Large intestine (tissue), 3 donors: ENCODE results near the gene TLCD5. TPM values are rescaled to one million over a fixed set of nuclear protein-coding genes. Genes with fewer than 3 reads are reported as not detected.

ENCODE experiments used
- DNase-seq, 2 donors: peaks; one replicate each; pipeline versions ENCODE4 v3.0.0 to v3.0.0-alpha.2; 2013
- H3K27ac ChIP-seq: one replicate; pipeline ENCODE4 v1.5.1; 2013; ENCODE audit warnings: low read length
- H3K27me3 ChIP-seq: 2 replicates; pipeline ENCODE4 v1.6.1; 2013; ENCODE audit warnings: low read length; ENCODE audit not compliant: control insufficient read depth, insufficient read depth
- H3K36me3 ChIP-seq: 2 replicates; pipeline ENCODE4 v1.6.1; 2013; ENCODE audit warnings: low read length; ENCODE audit not compliant: control insufficient read depth, insufficient read depth
- H3K4me1 ChIP-seq: one replicate; pipeline ENCODE4 v1.6.1; 2013; ENCODE audit warnings: low read length; ENCODE audit not compliant: control insufficient read depth, insufficient read depth
- H3K4me3 ChIP-seq: one replicate; pipeline ENCODE4 v1.5.1; 2013; ENCODE audit warnings: low read length
- H3K9me3 ChIP-seq: one replicate; pipeline ENCODE4 v1.6.1; 2013; ENCODE audit warnings: mild to moderate bottlenecking, low read depth, low read length, moderate library complexity; ENCODE audit not compliant: control insufficient read depth
- WGBS: methylation state at CpG from one replicate; pipeline ENCODE4 v1.1.5; 2013; ENCODE audit warnings: low lambda C conversion rate; ENCODE audit not compliant: insufficient coverage; 5-methylcytosine and 5-hydroxymethylcytosine counted together
- polyA plus RNA-seq: library from polyadenylated mRNA; unstranded; fragments of 120-200 nt; gene quantifications from one replicate; pipeline ENCODE4 v1.2.1, GENCODE V29; 2013

TLCD5 gene
- polyA plus RNA-seq, 1 donor, result 5.4 TPM

DNA sequence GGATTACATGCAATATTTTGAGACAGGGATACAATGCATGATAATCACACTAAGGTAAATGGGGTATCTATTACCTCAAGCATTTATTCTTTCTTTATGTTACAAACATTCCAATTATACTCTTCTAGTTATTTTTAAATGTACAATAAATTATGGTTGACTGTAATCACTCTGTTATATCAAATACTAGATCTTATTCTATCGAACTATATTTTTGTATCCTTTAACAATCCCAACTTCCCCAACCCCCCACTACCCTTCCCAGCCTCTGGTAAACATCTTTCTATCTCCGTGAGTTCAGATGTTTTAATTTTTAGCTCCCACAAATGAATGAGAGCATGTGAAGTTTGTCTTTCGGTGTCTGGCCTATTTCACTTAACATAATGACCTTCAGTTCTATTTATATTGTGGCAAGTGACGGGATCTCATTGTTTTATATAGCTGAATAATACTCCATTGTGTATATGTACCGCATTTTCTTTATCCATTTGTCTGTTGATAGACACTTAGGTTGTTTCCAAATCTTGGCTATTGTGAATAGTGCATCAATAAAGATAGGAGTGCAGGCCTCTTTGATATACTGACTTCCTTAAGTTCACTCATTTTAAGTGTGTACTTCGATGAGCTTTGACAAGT, 51.6 kb downstream of the TLCD5 start:
- no peaks in the 10 kb centered on the region for H3K27me3 ChIP-seq

DNA sequence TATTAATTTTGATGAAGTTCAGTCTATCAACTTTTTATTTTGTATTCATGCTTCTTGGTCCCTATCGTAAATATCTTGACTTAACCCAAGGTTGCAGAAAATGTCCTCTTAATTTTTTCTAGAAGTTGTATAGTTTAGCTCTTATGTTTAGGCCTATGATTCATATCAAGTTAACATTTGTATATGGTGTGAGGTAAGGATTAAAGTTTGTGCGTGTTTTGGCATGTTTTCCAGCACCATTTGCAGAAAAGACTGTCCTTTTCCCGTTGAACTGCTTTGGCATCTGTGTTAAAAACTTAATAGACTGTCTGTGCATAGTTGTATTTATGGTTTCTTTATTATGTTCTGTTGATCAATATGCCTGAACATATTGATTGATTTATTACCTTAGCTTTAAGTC, 53.4 kb downstream of the TLCD5 start:
- no peaks in the 10 kb centered on the region for H3K27me3 ChIP-seq
- H3K4me1 ChIP-seq, result peaks cover 4% of the 10 kb centered on the region
- H3K36me3 ChIP-seq, result no peaks in the 10 kb centered on the region
- peaks cover 5% of the 10 kb centered on the region for H3K9me3 ChIP-seq
- H3K27ac ChIP-seq, result no peak overlapping the region
- 100% methylated on average over 1 of the region's 3 CpGs for WGBS
- DNase-seq, result no peak
- H3K4me3 ChIP-seq, result no peak overlapping the region

More for the DNA sequence above, 51.6 kb downstream of the TLCD5 start:
- H3K4me3 ChIP-seq, result no peak overlapping the region
- no peak for DNase-seq
- WGBS, result 50% methylated on average over 1 of the region's 6 CpGs
- H3K9me3 ChIP-seq, result no peaks in the 10 kb centered on the region
- H3K27ac ChIP-seq, result no peak overlapping the region
- H3K4me1 ChIP-seq, result peaks cover 11% of the 10 kb centered on the region
- H3K36me3 ChIP-seq, result no peaks in the 10 kb centered on the region

DNA sequence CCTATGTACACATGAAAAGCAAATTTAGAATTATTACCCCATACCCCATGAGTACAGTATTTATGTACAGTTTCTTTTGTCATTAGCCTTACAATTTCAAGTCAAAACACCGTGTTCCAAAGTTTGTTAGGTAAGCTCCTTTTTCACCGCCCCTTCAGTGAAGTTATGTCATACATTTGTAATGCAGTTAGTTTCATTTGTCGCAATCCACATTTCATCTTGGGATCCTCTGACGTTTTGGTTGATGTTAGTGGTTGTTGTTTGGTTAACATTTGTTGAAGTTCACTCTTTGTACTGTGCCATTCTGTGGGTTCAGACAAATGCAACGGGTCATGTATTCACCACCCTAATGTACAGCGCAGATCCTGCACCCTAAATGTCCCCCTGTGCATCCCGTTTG, 56.3 kb downstream of the TLCD5 start:
- 100% methylated on average over 2 of the region's 7 CpGs for WGBS
- Histone ChIP-seq H3K9me3 (peaks cover 5% of the 10 kb centered on the region), H3K4me3 (no peak overlapping the region), H3K4me1 (no peaks in the 10 kb centered on the region), H3K27me3 (no peaks in the 10 kb centered on the region), H3K27ac (no peak overlapping the region), H3K36me3 (no peaks in the 10 kb centered on the region)
- DNase-seq, result no peak

Other genes with a start within 250 kb of the TLCD5 start
- gene TRIM29, start 187.2 kb upstream of the TLCD5 start, polyA plus RNA-seq, result 1.8 TPM
- 195 TPM for gene OAF, start 114.3 kb upstream of the TLCD5 start, polyA plus RNA-seq
- 1.5 TPM for gene POU2F3, start 85.2 kb upstream of the TLCD5 start, polyA plus RNA-seq
- gene ARHGEF12, start 11.1 kb downstream of the TLCD5 start, polyA plus RNA-seq, result 54.9 TPM
- 0.94 TPM for gene GRIK4, start 186.4 kb downstream of the TLCD5 start, polyA plus RNA-seq